Gastrocnemius medialis (tissue), 4 donors: ENCODE data around the gene LRRC8E. TPM values are rescaled to one million over a fixed set of nuclear protein-coding genes. Genes with fewer than 3 reads are reported as not detected.
A peak's percentile ranks its signal among the peaks of the same experiment; 100 is the strongest.
"Not testable (repeated sequence)": the region's sequence is repeated elsewhere in the genome, so short reads cannot be mapped to it uniquely, and the experiment has no call there.

ENCODE experiments used
- ATAC-seq, 2 donors: fragments of 150-250 bp; one replicate each; pipeline ENCODE4 v1.9.1; 2016
- DNase-seq, 2 donors: peaks; one replicate each; pipeline ENCODE4 v3.0.0-alpha.2; 2019
- H3K27ac ChIP-seq, 4 donors: fragments of 200-600 bp; sonication (generic); 1 replicate in 1 of 4; 2 replicates in 3 of 4; pipeline ENCODE4 v1.5.1; 2016 to 2018; ENCODE audit warnings: mild to moderate bottlenecking in 2 of 4, moderate library complexity in 1 of 4
- H3K27me3 ChIP-seq, 3 donors: fragments of 200-600 bp; sonication (generic) in 2 of 3; 1 replicate in 1 of 3; 2 replicates in 2 of 3; pipeline versions ENCODE4 v1.5.1 to v1.6.0; 2016 to 2019; ENCODE audit warnings: mild to moderate bottlenecking in 1 of 3, moderate library complexity in 1 of 3
- H3K36me3 ChIP-seq, 2 donors: fragments of 200-600 bp; sonication (generic) in 1 of 2; one replicate each; pipeline ENCODE4 v1.5.1; 2017 to 2018
- H3K4me1 ChIP-seq, 2 donors: fragments of 200-600 bp; sonication (generic) in 1 of 2; one replicate each; pipeline ENCODE4 v1.5.1; 2016 to 2017; ENCODE audit warnings: mild to moderate bottlenecking in 2 of 2
- H3K4me3 ChIP-seq, 4 donors: fragments of 200-600 bp; sonication (generic) in 3 of 4; 1 replicate in 1 of 4; 2 replicates in 3 of 4; pipeline ENCODE4 v1.5.1; 2016 to 2019; ENCODE audit warnings: mild to moderate bottlenecking in 2 of 4
- H3K9me3 ChIP-seq, 3 donors: fragments of 200-600 bp; sonication (generic) in 2 of 3; 1 replicate in 1 of 3; 2 replicates in 2 of 3; pipeline ENCODE4 v1.5.1; 2016 to 2019
- CTCF ChIP-seq, 5 experiments: fragments of 450-650 bp in 3 of 5; fragments of 200-600 bp in 2 of 5; sonication (generic) in 2 of 5; IDR thresholded peaks in 4 of 5; conservative IDR thresholded peaks in 1 of 5; 1 replicate in 4 of 5; 2 replicates in 1 of 5; pipeline ENCODE4 v1.5.1; 2016 to 2019; ENCODE audit warnings: antibody characterized with exemption in 5 of 5, mild to moderate bottlenecking in 3 of 5, moderate library complexity in 3 of 5
- POLR2A ChIP-seq, 2 donors: fragments of 450-650 bp; IDR thresholded peaks; one replicate each; pipeline ENCODE4 v1.6.1; 2017; ENCODE audit warnings: antibody characterized with exemption in 2 of 2, mild to moderate bottlenecking in 2 of 2, moderate library complexity in 2 of 2
- in situ Hi-C, 4 donors: fragments of 200-750 bp; cut with MboI; loops; one replicate each; pipeline versions ENCODE4 v1.15.0 to v1.8.0; 2017; ENCODE audit warnings: low sequenced_read_pairs in 4 of 4
- intact Hi-C: fragments of 100-400 bp; cut with DNase I; formaldehyde crosslinking; loops from one replicate; pipeline ENCODE4 v1.15.1; 2023; ENCODE audit warnings: low total_unique reads
- total RNA-seq, 4 donors: library from RNA; depleted of rRNA; stranded (reverse); fragments of >200 nt; gene quantifications; one replicate each; pipeline versions ENCODE4 v1.1.0 to v1.2.3, GENCODE V29; 2016

Gene LRRC8E
- total RNA-seq, 4 donors from 2014 or later, result 2.1 TPM; not detected in 3

GRCh38 chr19:7918062-7918614, 29.8 kb downstream of the LRRC8E start:
- peaks cover 21 to 38% of the 10 kb centered on the region in 2 donors for H3K4me1 ChIP-seq
- DNase-seq, intact Hi-C loops, H3K9me3 ChIP-seq, in situ Hi-C loops, ATAC-seq: not testable (repeated sequence)
- peak overlapping the region in 3 of 4 donors; percentile 35 to 42 (median 39) for H3K4me3 ChIP-seq
- peak overlapping the region in 2 of 4 donors; percentile 43 to 92 for H3K27ac ChIP-seq
- TF ChIP-seq CTCF (IDR thresholded peaks at IDR 0.05 in 4 of 5, conservative IDR thresholded peaks at IDR 0.05 in 1 of 5), result peak in 1 of 5 experiments; percentile 1
- H3K36me3 ChIP-seq, result peaks cover 0 to 13% of the 10 kb centered on the region in 2 donors
- H3K27me3 ChIP-seq, result peaks cover 40 to 49% (median 46%) of the 10 kb centered on the region in 3 donors

GRCh38 chr19:7918615-7919421, 30.5 kb downstream of the LRRC8E start:
- Histone ChIP-seq H3K4me3 (no peak overlapping the region), H3K27ac (peak overlapping the region in 1 of 4 donors; percentile 92), H3K36me3 (peaks cover 0 to 11% of the 10 kb centered on the region in 2 donors), H3K4me1 (peaks cover 21 to 38% of the 10 kb centered on the region in 2 donors), H3K9me3 (no peaks in the 10 kb centered on the region), H3K27me3 (peaks cover 40 to 49% (median 46%) of the 10 kb centered on the region in 3 donors)
- in situ Hi-C loops (no loop called here), intact Hi-C loops (no loop called here)
- DNase-seq (no peak), ATAC-seq (no peak)
- TF ChIP-seq CTCF (IDR thresholded peaks at IDR 0.05 in 4 of 5, conservative IDR thresholded peaks at IDR 0.05 in 1 of 5), result no peak
- TF ChIP-seq POLR2A (IDR thresholded peaks at IDR 0.05), result no peak

GRCh38 chr19:7919610-7920518, 31.6 kb downstream of the LRRC8E start, which contains the start of gene SNAPC2:
Gene SNAPC2 (plus strand): TSS chr19:7920338. CDS start chr19:7920367, 29 bp downstream.
- in situ Hi-C loops, result no loop called here
- Histone ChIP-seq H3K27ac (peak within 1 kb of the TSS; percentile 80 to 95 (median 93)), H3K9me3 (no peaks in the 10 kb centered on the region), H3K27me3 (peaks cover 35 to 48% (median 41%) of the 10 kb centered on the region in 3 donors), H3K4me3 (peak within 1 kb of the TSS; percentile 67 to 95 (median 80)), H3K36me3 (peaks cover 0 to 11% of the 10 kb centered on the region in 2 donors), H3K4me1 (peaks cover 21 to 38% of the 10 kb centered on the region in 2 donors)
- DNase-seq, result peak; percentile 88 to 93
- TF ChIP-seq POLR2A (IDR thresholded peaks at IDR 0.05) (peak; percentile 44 to 53), CTCF (IDR thresholded peaks at IDR 0.05 in 4 of 5, conservative IDR thresholded peaks at IDR 0.05 in 1 of 5) (no peak)
- intact Hi-C loops, result loop anchor here (1.0 kb wide), 3 partner anchors 17 to 91 kb away; partner anchors contain the start of genes MAP2K7 and TIMM44
- peak; percentile 82 to 85 for ATAC-seq
